Neural progenitor cell (in vitro differentiated cells): ENCODE results near the gene RHBDL1.

ENCODE experiments used
- EZH2 ChIP-seq: fragments of 200-600 bp; sonication (generic); IDR thresholded peaks from 2 replicates; pipeline ENCODE4 v1.6.1; 2017; ENCODE audit warnings: antibody characterized with exemption, mild to moderate bottlenecking, moderate library complexity
- EZH2phosphoT487 ChIP-seq: fragments of 200-600 bp; sonication (generic); IDR thresholded peaks from 2 replicates; pipeline ENCODE4 v1.6.1; 2017; ENCODE audit warnings: antibody characterized with exemption
- TF ChIP-seq, protein P1 (sequence below): fragments of 200-600 bp; sonication (generic); IDR thresholded peaks from 2 replicates; pipeline ENCODE4 v1.5.1; 2017; ENCODE audit warnings: antibody characterized with exemption, mild to moderate bottlenecking

DNA sequence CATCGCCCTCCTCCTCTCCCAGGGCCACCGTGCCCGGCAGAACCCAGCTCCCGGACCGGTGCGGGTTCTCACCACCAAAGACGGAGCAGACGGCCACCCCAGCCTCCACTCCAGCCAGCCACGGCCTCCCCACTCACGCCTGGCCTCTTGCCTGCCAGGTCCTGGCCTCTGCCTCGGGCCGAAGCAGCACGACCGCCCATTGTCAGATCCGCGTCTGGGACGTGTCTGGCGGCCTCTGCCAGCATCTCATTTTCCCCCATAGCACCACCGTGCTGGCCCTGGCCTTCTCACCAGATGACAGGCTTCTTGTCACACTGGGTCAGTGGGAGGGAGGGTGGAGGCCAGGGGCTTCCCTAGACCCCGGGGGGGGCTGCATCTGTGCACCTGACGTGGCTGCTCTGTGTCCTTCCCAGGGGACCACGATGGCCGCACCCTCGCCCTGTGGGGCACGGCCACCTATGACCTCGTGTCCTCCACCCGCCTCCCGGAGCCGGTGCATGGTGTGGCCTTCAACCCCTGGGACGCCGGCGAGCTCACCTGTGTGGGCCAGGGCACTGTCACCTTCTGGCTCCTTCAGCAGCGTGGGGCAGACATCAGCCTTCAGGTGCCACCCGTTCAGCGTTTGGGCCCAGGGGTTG, 14.2 kb upstream of the RHBDL1 start:
- TF ChIP-seq, protein P1, sequence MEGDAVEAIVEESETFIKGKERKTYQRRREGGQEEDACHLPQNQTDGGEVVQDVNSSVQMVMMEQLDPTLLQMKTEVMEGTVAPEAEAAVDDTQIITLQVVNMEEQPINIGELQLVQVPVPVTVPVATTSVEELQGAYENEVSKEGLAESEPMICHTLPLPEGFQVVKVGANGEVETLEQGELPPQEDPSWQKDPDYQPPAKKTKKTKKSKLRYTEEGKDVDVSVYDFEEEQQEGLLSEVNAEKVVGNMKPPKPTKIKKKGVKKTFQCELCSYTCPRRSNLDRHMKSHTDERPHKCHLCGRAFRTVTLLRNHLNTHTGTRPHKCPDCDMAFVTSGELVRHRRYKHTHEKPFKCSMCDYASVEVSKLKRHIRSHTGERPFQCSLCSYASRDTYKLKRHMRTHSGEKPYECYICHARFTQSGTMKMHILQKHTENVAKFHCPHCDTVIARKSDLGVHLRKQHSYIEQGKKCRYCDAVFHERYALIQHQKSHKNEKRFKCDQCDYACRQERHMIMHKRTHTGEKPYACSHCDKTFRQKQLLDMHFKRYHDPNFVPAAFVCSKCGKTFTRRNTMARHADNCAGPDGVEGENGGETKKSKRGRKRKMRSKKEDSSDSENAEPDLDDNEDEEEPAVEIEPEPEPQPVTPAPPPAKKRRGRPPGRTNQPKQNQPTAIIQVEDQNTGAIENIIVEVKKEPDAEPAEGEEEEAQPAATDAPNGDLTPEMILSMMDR = no peak
- TF ChIP-seq EZH2phosphoT487 (no peak), EZH2 (no peak)
